Fibroblast of lung (primary cell): Measurements from ENCODE around the gene SBF2. TPM values are rescaled to one million over a fixed set of nuclear protein-coding genes. Genes with fewer than 3 reads are reported as not detected.

Experiments
- DNase-seq, 2 donors: peaks; one replicate each; pipeline versions ENCODE4 v3.0.0 to v3.0.0-alpha.2; 2010; ENCODE audit warnings: low read depth in 2 of 2
- H2AFZ ChIP-seq: 2 replicates; pipeline ENCODE4 v1.5.1; 2012; ENCODE audit warnings: low read length, control low read depth, inconsistent platforms
- H3K27ac ChIP-seq: 2 replicates; pipeline ENCODE4 v1.5.1; 2011; ENCODE audit warnings: low read length, control low read depth; ENCODE audit not compliant: insufficient read depth
- H3K27me3 ChIP-seq: 2 replicates; pipeline ENCODE4 v1.5.1; 2011; ENCODE audit warnings: mild to moderate bottlenecking, low read length; ENCODE audit not compliant: control insufficient read depth, insufficient read depth
- H3K36me3 ChIP-seq: 2 replicates; pipeline ENCODE4 v1.5.1; 2011; ENCODE audit warnings: low read length; ENCODE audit not compliant: control insufficient read depth, insufficient read depth
- H3K4me1 ChIP-seq: 2 replicates; pipeline ENCODE4 v1.5.1; 2011; ENCODE audit warnings: low read length; ENCODE audit not compliant: control insufficient read depth, insufficient read depth; ENCODE audit errors: extremely low read depth
- H3K4me2 ChIP-seq: 2 replicates; pipeline ENCODE4 v1.5.1; 2011; ENCODE audit warnings: low read length, control low read depth; ENCODE audit not compliant: insufficient read depth; ENCODE audit errors: extremely low read depth
- H3K4me3 ChIP-seq, 4 experiments: fragments of 200-600 bp in 1 of 4; sonication (generic) in 1 of 4; replicated peaks in 1 of 4; 2 replicates each; pipeline ENCODE4 v1.5.1; 2011 to 2016; ENCODE audit warnings: low read length in 4 of 4, low read depth in 3 of 4, mild to moderate bottlenecking in 3 of 4, control low read depth in 2 of 4, inconsistent platforms in 1 of 4, mixed read lengths in 1 of 4; ENCODE audit not compliant: insufficient read depth in 1 of 4; ENCODE audit errors: control extremely low read depth in 1 of 4
- H3K79me2 ChIP-seq: 2 replicates; pipeline ENCODE4 v1.5.1; 2012; ENCODE audit warnings: mild to moderate bottlenecking, low read length, inconsistent platforms; ENCODE audit not compliant: control insufficient read depth, insufficient read depth
- H3K9ac ChIP-seq: 2 replicates; pipeline ENCODE4 v1.5.1; 2011; ENCODE audit warnings: mild to moderate bottlenecking, low read length, control low read depth; ENCODE audit not compliant: insufficient read depth
- H3K9me3 ChIP-seq: 2 replicates; pipeline ENCODE4 v1.5.1; 2012; ENCODE audit warnings: low read depth, low read length; ENCODE audit not compliant: control insufficient read depth, insufficient read depth
- H4K20me1 ChIP-seq: 2 replicates; pipeline ENCODE4 v1.5.1; 2011; ENCODE audit warnings: low read length; ENCODE audit not compliant: control insufficient read depth, insufficient read depth; ENCODE audit errors: extremely low read depth
- CTCF ChIP-seq, 2 donors: IDR thresholded peaks in 1 of 2; conservative IDR thresholded peaks in 1 of 2; 1 replicate in 1 of 2; 2 replicates in 1 of 2; pipeline ENCODE4 v1.5.1; 2011 to 2012; ENCODE audit warnings: low read length in 2 of 2, control low read depth in 1 of 2, inconsistent platforms in 1 of 2, low read depth in 1 of 2, mild to moderate bottlenecking in 1 of 2
- EZH2 ChIP-seq: IDR thresholded peaks from 2 replicates; pipeline ENCODE4 v1.5.1; 2012; ENCODE audit warnings: low read length, control low read depth, mild to moderate bottlenecking; ENCODE audit errors: missing control alignments
- polyA plus RNA-seq, 2 donors: library from polyadenylated mRNA; depleted of rRNA in 1 of 2; stranded (reverse) in 1 of 2; unstranded in 1 of 2; fragments of >200 nt; gene quantifications; 2 replicates each; pipeline ENCODE4 v1.2.1, GENCODE V29; 2011 to 2012; ENCODE audit warnings: missing spikeins in 1 of 2
- total RNA-seq: library from RNA; depleted of rRNA; stranded (reverse); fragments of >200 nt; gene quantifications from 2 replicates; pipeline ENCODE4 v1.2.1, GENCODE V29; 2014

Gene SBF2
- total and polyA plus RNA-seq, 2 donors (not counting 1 experiment from before 2014, with no cell fraction given) = 69.4 to 95.9 TPM

- Histone ChIP-seq H3K79me2 (no peaks in the 10 kb centered on the region), H3K27me3 (no peaks in the 10 kb centered on the region), H2AFZ (no peak overlapping the region), H3K36me3 (peaks cover 16% of the 10 kb centered on the region), H3K27ac (no peak overlapping the region), H3K4me2 (no peak overlapping the region), H3K9me3 (no peaks in the 10 kb centered on the region), H3K4me1 (no peaks in the 10 kb centered on the region), H3K4me3 (no peak overlapping the region), H4K20me1 (no peaks in the 10 kb centered on the region), H3K9ac (no peak overlapping the region)
- DNase-seq = no peak
- no peak for TF ChIP-seq CTCF (conservative IDR thresholded peaks at IDR 0.05 in 1 of 2, IDR thresholded peaks at IDR 0.05 in 1 of 2; ENCODE audit: low read depth in 1 of 2, low read length in 2 of 2)
- no peak for TF ChIP-seq EZH2
Observed at GRCh38 chr11:9741260-9741659, 552.8 kb downstream of the SBF2 start.

GRCh38 chr11:9740202-9740883, 553.7 kb downstream of the SBF2 start:
- no peak overlapping the region for H3K4me3 ChIP-seq
- peaks cover 13% of the 10 kb centered on the region for H3K36me3 ChIP-seq

More at GRCh38 chr11:9740202-9740883, 553.7 kb downstream of the SBF2 start:
- no peaks in the 10 kb centered on the region for H3K9me3 ChIP-seq
- no peak overlapping the region for H3K4me2 ChIP-seq
- no peak overlapping the region for H3K9ac ChIP-seq
- H3K4me1 ChIP-seq = no peaks in the 10 kb centered on the region
- H2AFZ ChIP-seq = no peak overlapping the region
- TF ChIP-seq CTCF (conservative IDR thresholded peaks at IDR 0.05 in 1 of 2, IDR thresholded peaks at IDR 0.05 in 1 of 2; ENCODE audit: low read depth in 1 of 2, low read length in 2 of 2) = no peak
- no peak for TF ChIP-seq EZH2
- no peaks in the 10 kb centered on the region for H3K79me2 ChIP-seq
- no peaks in the 10 kb centered on the region for H3K27me3 ChIP-seq
- no peak for DNase-seq
- H4K20me1 ChIP-seq = no peaks in the 10 kb centered on the region
- H3K27ac ChIP-seq = no peak overlapping the region
